BE2C (cell line): ENCODE data around the gene SLC6A18.

Source experiments
- DNase-seq: peaks from one replicate; pipeline ENCODE4 v3.0.0-alpha.2; 2020
- H3K27me3 ChIP-seq: fragments of 250-450 bp; sonication (Bioruptor Pico); 2 replicates; pipeline ENCODE4 v1.5.1; 2020; ENCODE audit warnings: mild to moderate bottlenecking
- H3K36me3 ChIP-seq: fragments of 250-450 bp; sonication (Bioruptor Pico); 2 replicates; pipeline ENCODE4 v1.5.1; 2020; ENCODE audit warnings: mild to moderate bottlenecking
- H3K4me1 ChIP-seq: fragments of 250-450 bp; sonication (Bioruptor Pico); 2 replicates; pipeline ENCODE4 v1.5.1; 2020
- H3K4me3 ChIP-seq: 2 replicates; pipeline ENCODE4 v1.5.1; 2011; ENCODE audit warnings: low read depth, low read length
- H3K9me3 ChIP-seq: fragments of 250-450 bp; sonication (Bioruptor Pico); 2 replicates; pipeline ENCODE4 v1.5.1; 2020
- TF ChIP-seq, protein P1 (sequence below): IDR thresholded peaks from 2 replicates; pipeline ENCODE4 v1.5.1; 2012; ENCODE audit warnings: mild to moderate bottlenecking, low read depth, low read length

The SLC6A18 gene

DNA sequence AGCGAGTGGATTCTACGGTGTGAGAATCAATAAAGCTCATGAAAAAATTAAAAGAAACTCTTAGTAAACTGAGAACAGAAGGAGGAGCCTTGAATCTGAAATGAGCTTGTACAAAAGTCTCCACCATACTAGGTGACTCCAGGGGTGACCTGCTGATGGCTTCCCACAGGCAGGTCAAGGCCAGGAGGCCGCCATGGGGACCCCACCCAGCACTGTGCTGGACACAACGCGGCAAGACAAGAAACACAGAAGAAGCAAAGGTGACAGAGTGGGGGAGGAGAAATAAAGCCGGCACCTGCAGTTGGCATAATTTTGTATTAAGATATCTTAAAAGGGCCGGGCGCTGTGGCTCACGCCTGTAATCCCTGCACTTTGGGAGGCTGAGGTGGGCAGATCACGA is 35.9 kb upstream of the SLC6A18 start:
- peaks cover 10% of the 10 kb centered on the region for H3K4me1 ChIP-seq

DNA sequence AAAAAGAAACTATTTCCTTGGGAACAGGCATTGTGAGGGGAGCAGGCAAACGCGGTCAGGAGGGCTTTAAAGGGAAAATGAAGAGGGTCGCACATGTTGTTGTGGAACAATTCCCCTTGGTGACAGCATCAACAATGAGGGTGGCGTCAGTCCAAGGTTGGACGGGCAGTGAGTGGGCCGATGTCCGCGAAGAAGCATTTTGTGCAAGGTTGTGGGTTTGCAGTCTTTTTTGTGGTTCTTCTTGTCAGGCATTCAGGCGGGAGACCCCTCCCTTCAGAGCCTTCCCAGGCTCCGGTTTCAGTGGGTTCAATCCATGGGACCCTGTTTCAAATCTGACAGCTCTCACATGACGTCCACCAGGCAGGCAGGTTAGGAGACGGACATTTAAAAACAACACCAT is 34.9 kb upstream of the SLC6A18 start:
- no peak overlapping the region for H3K4me3 ChIP-seq
- H3K27me3 ChIP-seq: no peaks in the 10 kb centered on the region
- no peak for DNase-seq
- H3K4me1 ChIP-seq: peaks cover 6% of the 10 kb centered on the region; the same call in 1 of the 2 replicates
- no peaks in the 10 kb centered on the region for H3K9me3 ChIP-seq
- TF ChIP-seq, protein P1, sequence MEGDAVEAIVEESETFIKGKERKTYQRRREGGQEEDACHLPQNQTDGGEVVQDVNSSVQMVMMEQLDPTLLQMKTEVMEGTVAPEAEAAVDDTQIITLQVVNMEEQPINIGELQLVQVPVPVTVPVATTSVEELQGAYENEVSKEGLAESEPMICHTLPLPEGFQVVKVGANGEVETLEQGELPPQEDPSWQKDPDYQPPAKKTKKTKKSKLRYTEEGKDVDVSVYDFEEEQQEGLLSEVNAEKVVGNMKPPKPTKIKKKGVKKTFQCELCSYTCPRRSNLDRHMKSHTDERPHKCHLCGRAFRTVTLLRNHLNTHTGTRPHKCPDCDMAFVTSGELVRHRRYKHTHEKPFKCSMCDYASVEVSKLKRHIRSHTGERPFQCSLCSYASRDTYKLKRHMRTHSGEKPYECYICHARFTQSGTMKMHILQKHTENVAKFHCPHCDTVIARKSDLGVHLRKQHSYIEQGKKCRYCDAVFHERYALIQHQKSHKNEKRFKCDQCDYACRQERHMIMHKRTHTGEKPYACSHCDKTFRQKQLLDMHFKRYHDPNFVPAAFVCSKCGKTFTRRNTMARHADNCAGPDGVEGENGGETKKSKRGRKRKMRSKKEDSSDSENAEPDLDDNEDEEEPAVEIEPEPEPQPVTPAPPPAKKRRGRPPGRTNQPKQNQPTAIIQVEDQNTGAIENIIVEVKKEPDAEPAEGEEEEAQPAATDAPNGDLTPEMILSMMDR: no peak
- H3K36me3 ChIP-seq: no peaks in the 10 kb centered on the region

More for the DNA sequence above, 35.9 kb upstream of the SLC6A18 start:
- Histone ChIP-seq H3K27me3 (no peaks in the 10 kb centered on the region), H3K9me3 (no peaks in the 10 kb centered on the region), H3K4me3 (no peak overlapping the region), H3K36me3 (no peaks in the 10 kb centered on the region)
- TF ChIP-seq, protein P1: no peak
- no peak for DNase-seq

DNA sequence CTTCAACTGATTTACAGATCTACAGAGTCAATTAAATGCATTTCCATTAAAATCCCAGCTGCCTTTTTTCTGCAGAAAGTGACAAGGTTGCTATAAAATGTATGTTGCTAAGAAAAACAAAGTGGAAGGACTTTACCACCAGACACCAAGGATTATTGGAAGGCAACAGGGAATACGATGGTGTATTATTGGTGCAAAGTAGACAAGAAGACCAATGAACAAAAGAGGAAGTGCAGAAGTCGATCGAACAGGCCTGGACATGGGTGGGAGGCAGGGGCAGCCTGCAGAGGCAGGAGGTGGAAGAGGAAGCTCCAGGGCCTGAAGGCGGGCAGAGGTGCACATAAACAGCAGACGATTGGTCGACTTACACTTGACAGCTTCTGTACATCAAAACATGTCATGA is 34.3 kb upstream of the SLC6A18 start:
- no peaks in the 10 kb centered on the region for H3K9me3 ChIP-seq
- H3K4me1 ChIP-seq: peaks cover 5% of the 10 kb centered on the region; the same call in 1 of the 2 replicates
- no peaks in the 10 kb centered on the region for H3K36me3 ChIP-seq
- DNase-seq: no peak
- no peaks in the 10 kb centered on the region for H3K27me3 ChIP-seq
- TF ChIP-seq, protein P1: no peak
- H3K4me3 ChIP-seq: no peak overlapping the region

DNA sequence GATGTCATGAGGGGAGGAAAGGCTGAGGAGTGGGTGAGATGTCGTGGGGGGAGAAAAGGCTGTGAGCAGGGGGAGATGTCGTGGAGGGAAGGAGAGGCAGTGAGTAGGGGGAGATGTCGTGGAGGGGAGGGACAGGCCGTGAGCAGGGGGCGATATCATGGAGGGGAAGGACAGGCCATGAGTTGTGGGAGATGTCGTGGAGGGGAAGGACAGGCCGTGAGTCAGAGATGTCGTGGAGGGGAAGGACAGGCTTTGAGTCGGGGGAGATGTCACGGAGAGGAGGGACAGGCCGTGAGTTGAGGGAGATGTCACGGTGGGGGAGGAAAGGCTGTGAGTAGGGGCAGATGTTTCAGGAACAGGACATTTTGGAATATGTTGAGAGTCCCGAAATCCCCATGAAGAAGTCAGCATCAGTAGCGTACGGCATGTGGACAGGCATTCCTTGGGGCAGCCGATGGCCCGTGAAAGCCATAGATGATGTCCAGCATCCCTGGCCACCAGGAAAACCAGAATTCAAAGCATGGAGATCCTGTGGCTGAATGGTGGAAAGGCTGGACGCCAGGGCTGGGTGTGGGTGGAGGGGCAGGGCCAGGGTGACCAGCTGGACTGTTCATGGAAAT is 32.1 kb upstream of the SLC6A18 start:
- Histone ChIP-seq H3K4me3 (no peak overlapping the region), H3K4me1 (no peaks in the 10 kb centered on the region), H3K9me3 (no peaks in the 10 kb centered on the region), H3K27me3 (no peaks in the 10 kb centered on the region), H3K36me3 (no peaks in the 10 kb centered on the region)
- TF ChIP-seq, protein P1: no peak
- no peak for DNase-seq

DNA sequence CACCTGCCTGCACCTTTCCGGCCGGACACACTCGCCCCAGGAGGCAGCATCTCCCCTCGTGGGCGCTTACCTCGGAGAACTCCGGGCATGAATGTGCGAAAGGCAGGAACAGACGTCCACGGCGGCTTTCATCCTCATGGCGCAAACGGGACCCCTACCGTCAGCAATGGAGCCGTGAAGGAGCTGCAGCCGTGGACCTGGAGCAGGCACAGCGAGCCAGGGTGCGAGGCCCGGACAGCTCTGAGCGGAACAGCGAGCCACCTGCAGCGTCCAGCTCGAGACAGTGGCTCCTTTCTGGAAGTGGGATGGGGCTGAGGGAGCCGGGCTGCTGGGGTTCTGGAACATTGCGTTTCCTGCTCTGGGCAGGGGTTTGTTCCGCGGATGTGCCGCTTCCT is 31.6 kb upstream of the SLC6A18 start:
- no peak for DNase-seq
- Histone ChIP-seq H3K4me1 (no peaks in the 10 kb centered on the region), H3K36me3 (no peaks in the 10 kb centered on the region), H3K4me3 (no peak overlapping the region), H3K27me3 (no peaks in the 10 kb centered on the region), H3K9me3 (no peaks in the 10 kb centered on the region)
- TF ChIP-seq, protein P1: no peak

DNA sequence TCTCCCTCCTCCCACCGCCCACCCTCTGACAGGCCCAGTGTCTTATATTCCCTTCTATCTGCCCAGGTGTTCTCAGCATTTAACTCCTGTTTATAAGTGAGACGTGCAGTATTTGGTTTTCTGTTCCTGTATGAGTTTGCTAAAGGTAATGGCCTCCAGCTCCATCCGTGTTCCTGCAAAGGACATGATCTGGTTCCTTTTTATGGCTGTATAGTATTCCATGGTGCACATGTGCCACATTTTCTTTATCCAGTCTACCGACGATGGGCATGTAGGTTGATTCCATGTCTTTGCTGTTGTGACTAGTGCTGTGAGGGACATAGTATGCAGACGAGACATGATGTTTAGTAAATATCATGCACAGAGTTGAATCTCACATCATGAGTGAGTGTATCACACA is 30.8 kb upstream of the SLC6A18 start:
- Histone ChIP-seq H3K36me3 (no peaks in the 10 kb centered on the region), H3K27me3 (no peaks in the 10 kb centered on the region), H3K4me1 (no peaks in the 10 kb centered on the region; the same call in 1 of the 2 replicates), H3K4me3 (no peak overlapping the region), H3K9me3 (no peaks in the 10 kb centered on the region)
- DNase-seq: no peak
- TF ChIP-seq, protein P1: no peak
